ENCODE results near the gene SHISA5. TPM values are rescaled to one million over a fixed set of nuclear protein-coding genes. Genes with fewer than 3 reads are reported as not detected.

SHISA5 gene
- total and polyA plus RNA-seq, 2 of the 8 experiments (the other 6 are each of a cell fraction or from before 2014, with no cell fraction given) = 196 to 315 TPM

DNA sequence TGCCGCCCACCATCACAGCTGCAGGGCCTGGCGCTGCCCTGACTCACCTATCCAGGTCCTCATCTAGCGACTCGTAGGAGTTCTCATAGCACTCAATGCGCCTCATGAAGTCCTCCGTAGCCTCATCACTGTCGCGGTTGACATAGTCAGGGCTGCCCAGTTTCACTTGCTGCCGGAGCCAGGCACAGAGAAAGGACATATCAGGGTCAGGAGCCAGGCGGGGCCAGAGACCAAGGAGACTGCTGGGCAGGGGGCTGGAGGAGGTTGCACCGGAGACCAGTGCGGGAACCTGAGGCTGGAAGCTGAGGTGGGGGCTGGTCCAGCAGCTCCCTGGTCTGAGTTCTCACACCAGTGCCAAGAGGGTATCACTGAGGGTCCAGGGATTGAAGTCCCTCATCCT, 34.5 kb upstream of the SHISA5 start:
- Histone ChIP-seq H2BK15ac (ENCODE audit: low read length) (no peak overlapping the region), H3K27ac (ENCODE audit: low read depth, low read length) (no peak overlapping the region), H3K14ac (ENCODE audit: insufficient read length) (no peak overlapping the region), H3K4me1 (replicated peaks in 1 of 4; ENCODE audit: control insufficient read depth in 3 of 4, insufficient read depth in 4 of 4, low read length in 3 of 4) (no peaks in the 10 kb centered on the region), H4K20me1 (replicated peaks in 1 of 2; ENCODE audit: control insufficient read depth in 1 of 2, insufficient read depth in 2 of 2, low read length in 2 of 2) (peaks cover 0 to 4% of the 10 kb centered on the region in 2 experiments), H3K23me2 (ENCODE audit: low read depth, low read length) (no peaks in the 10 kb centered on the region; the same call in 1 of the 2 replicates), H3K79me2 (ENCODE audit: control insufficient read depth in 1 of 2, insufficient read depth in 2 of 2, low read length in 2 of 2) (no peaks in the 10 kb centered on the region), H2AK5ac (ENCODE audit: low read depth, low read length) (no peak overlapping the region), H3K9ac (replicated peaks in 1 of 4; ENCODE audit: extremely low read depth in 1 of 4, low read depth in 3 of 4, low read length in 3 of 4) (no peak overlapping the region; a peak in 1 of 7 replicates), H3K4me3 (ENCODE audit: extremely low read depth in 1 of 4, insufficient read depth in 2 of 4, low read depth in 3 of 4, low read length in 4 of 4) (no peak overlapping the region), H4K8ac (ENCODE audit: extremely low read depth, insufficient read depth, low read length) (no peak overlapping the region), H2BK120ac (replicated peaks; ENCODE audit: low read depth, low read length) (no peak overlapping the region), H2BK12ac (ENCODE audit: low read depth, low read length) (no peak overlapping the region), H2BK20ac (ENCODE audit: low read length) (no peak overlapping the region), H3K18ac (ENCODE audit: extremely low read depth, low read length) (no peak overlapping the region), H3K4ac (replicated peaks; ENCODE audit: insufficient read length, low read depth, low read length) (no peak overlapping the region), H2BK5ac (ENCODE audit: low read depth, low read length) (no peak overlapping the region; the same call in 1 of the 2 replicates), H4K5ac (ENCODE audit: insufficient read length, low read depth, low read length) (no peak overlapping the region), H3K23ac (ENCODE audit: insufficient read length) (no peak overlapping the region), H2AFZ (ENCODE audit: low read length) (no peak overlapping the region), H3K4me2 (ENCODE audit: insufficient read depth in 1 of 2, low read depth in 2 of 2, low read length in 2 of 2) (no peak overlapping the region), H3K9me3 (ENCODE audit: insufficient read depth in 2 of 2, low read depth in 1 of 2, low read length in 1 of 2) (no peaks in the 10 kb centered on the region), H3K27me3 (replicated peaks in 1 of 4; ENCODE audit: control insufficient read depth in 3 of 4, extremely low read depth in 1 of 4, insufficient read depth in 3 of 4, low read length in 3 of 4) (no peaks in the 10 kb centered on the region), H4K91ac (replicated peaks; ENCODE audit: insufficient read length, low read length) (no peak overlapping the region), H3K79me1 (ENCODE audit: low read depth, low read length) (no peaks in the 10 kb centered on the region), H3K56ac (replicated peaks; ENCODE audit: insufficient read length, low read depth, low read length) (no peak overlapping the region), H3K36me3 (ENCODE audit: control insufficient read depth in 2 of 4, insufficient read depth in 4 of 4, low read length in 3 of 4) (peaks cover 2 to 39% (median 25%) of the 10 kb centered on the region in 4 experiments; a peak in 6 of 8 replicates)
- DNase-seq (ENCODE audit: low read depth in 1 of 2, low spot score in 2 of 2) (no peak), FAIRE-seq (no peak)
- CTCF ChIA-PET (ENCODE audit: partially characterized antibody) = interaction anchor here (4.1 kb wide), 1 partner anchor 10 kb away, joined by 21 read pairs; no protein-coding TSS in a partner anchor
- POLR2A ChIA-PET (ENCODE audit: partially characterized antibody) = interaction anchor here (0.9 to 1.1 kb wide), 2 partner anchors 20 to 110 kb away, joined by 3 read pairs; no protein-coding TSS in a partner anchor
- 91% methylated on average over 12 of the region's 12 CpGs; no CpG with 5 or more reads in 1 of the 2 experiments for WGBS, 2 experiments (ENCODE audit: extremely low coverage in 1 of 2, insufficient coverage in 1 of 2, insufficient read length in 1 of 2, insufficient replicate concordance in 2 of 2, low coverage in 1 of 2, low lambda C conversion rate in 2 of 2, missing lambda C conversion rate in 1 of 2)

All from H1 (cell line).